NCI-H146 (cell line): ENCODE data around the gene ATG16L2.
A peak's percentile ranks its signal among the peaks of the same experiment; 100 is the strongest.
"Not testable (repeated sequence)": the region's sequence is repeated elsewhere in the genome, so short reads cannot be mapped to it uniquely, and the experiment has no call there.

Source experiments
- DNase-seq: peaks from one replicate; lab custom pipeline; 2025; lab: John Stamatoyannopoulos, UW

The ATG16L2 gene

GRCh38 chr11:72806378-72806777 lies 7.8 kb upstream of the ATG16L2 start:
- DNase-seq: not testable (repeated sequence)

- no peak for DNase-seq
These were observed 7.1 kb upstream of the ATG16L2 start for GRCh38 chr11:72807021-72807693.

- DNase-seq: no peak
These were observed 6.4 kb upstream of the ATG16L2 start for GRCh38 chr11:72807792-72808191.

- DNase-seq: no peak
These were observed 5.8 kb upstream of the ATG16L2 start for GRCh38 chr11:72808331-72808798.

GRCh38 chr11:72811686-72812085 lies 2.5 kb upstream of the ATG16L2 start:
- not testable (repeated sequence) for DNase-seq

GRCh38 chr11:72812604-72812966 lies 1.6 kb upstream of the ATG16L2 start:
- DNase-seq: peak; percentile 79

GRCh38 chr11:72812967-72813739 lies 1.1 kb upstream of the ATG16L2 start:
- peak; percentile 73 for DNase-seq

- peak; percentile 86 for DNase-seq
These were observed 398 bp upstream of the ATG16L2 start for GRCh38 chr11:72813740-72814285.

GRCh38 chr11:72815110-72815618 lies 953 bp downstream of the ATG16L2 start:
- no peak for DNase-seq

- no peak for DNase-seq
These were observed 2.3 kb downstream of the ATG16L2 start for GRCh38 chr11:72816404-72816990.

- DNase-seq: no peak
These were observed 3.8 kb downstream of the ATG16L2 start for GRCh38 chr11:72817966-72818365.

- DNase-seq: no peak
These were observed 4.8 kb downstream of the ATG16L2 start for GRCh38 chr11:72818971-72819370.

- DNase-seq: no peak
These were observed 6.4 kb downstream of the ATG16L2 start for GRCh38 chr11:72820439-72821139.

- peak; percentile 71 for DNase-seq
These were observed 7.2 kb downstream of the ATG16L2 start for GRCh38 chr11:72821221-72821919.

- peak; percentile 91 for DNase-seq
These were observed 7.9 kb downstream of the ATG16L2 start for GRCh38 chr11:72821920-72822799.

GRCh38 chr11:72823105-72823804 lies 9.0 kb downstream of the ATG16L2 start:
- no peak for DNase-seq

GRCh38 chr11:72824020-72824419 lies 9.8 kb downstream of the ATG16L2 start:
- no peak for DNase-seq

- no peak for DNase-seq
These were observed 10.7 kb downstream of the ATG16L2 start for GRCh38 chr11:72824811-72825505.

GRCh38 chr11:72825661-72826060 lies 11.4 kb downstream of the ATG16L2 start:
- DNase-seq: no peak
